Measurements from ENCODE around the gene ACKR4. TPM values are rescaled to one million over a fixed set of nuclear protein-coding genes. Genes with fewer than 3 reads are reported as not detected.
A peak's percentile ranks its signal among the peaks of the same experiment; 100 is the strongest.

The ACKR4 gene
- total RNA-seq, 1 donor, result 0.72 TPM

DNA sequence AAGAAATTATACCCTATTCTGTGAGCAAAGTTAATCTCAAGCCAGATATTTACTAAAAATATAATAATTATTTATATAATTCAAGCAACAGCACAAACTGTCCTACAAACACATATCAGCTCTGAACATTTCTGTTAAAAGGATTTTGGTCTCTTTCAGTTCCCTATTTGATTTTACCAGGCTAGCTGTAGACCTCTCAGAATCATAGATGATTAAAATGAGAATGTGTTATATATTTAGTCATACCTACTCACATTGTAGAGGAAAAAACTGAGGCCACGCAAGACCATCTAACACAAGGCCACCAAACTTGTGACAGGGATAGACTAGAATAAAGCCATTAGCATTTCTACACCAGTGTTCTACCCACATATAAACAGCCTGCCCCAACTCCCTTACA is 28.5 kb downstream of the ACKR4 start:
- Histone ChIP-seq H3K27me3 (ENCODE audit: insufficient read depth, low read length) (no peaks in the 10 kb centered on the region), H3K4me3 (ENCODE audit: insufficient read depth, low read length) (no peak overlapping the region), H3K9me3 (ENCODE audit: low read depth, low read length) (no peaks in the 10 kb centered on the region), H3K4me1 (ENCODE audit: insufficient read depth, low read length) (peaks cover 19% of the 10 kb centered on the region), H4K20me1 (ENCODE audit: insufficient read depth, low read length) (no peaks in the 10 kb centered on the region), H2AFZ (ENCODE audit: low read length) (peak overlapping the region; percentile 15), H3K36me3 (ENCODE audit: insufficient read depth, low read length) (peaks cover 8% of the 10 kb centered on the region), H3K27ac (ENCODE audit: low read depth, low read length) (peak overlapping the region; percentile 7), H3K79me2 (ENCODE audit: insufficient read depth, low read length) (no peaks in the 10 kb centered on the region), H3K4me2 (ENCODE audit: insufficient read depth, low read length) (no peak overlapping the region)
- TF ChIP-seq, protein P1, sequence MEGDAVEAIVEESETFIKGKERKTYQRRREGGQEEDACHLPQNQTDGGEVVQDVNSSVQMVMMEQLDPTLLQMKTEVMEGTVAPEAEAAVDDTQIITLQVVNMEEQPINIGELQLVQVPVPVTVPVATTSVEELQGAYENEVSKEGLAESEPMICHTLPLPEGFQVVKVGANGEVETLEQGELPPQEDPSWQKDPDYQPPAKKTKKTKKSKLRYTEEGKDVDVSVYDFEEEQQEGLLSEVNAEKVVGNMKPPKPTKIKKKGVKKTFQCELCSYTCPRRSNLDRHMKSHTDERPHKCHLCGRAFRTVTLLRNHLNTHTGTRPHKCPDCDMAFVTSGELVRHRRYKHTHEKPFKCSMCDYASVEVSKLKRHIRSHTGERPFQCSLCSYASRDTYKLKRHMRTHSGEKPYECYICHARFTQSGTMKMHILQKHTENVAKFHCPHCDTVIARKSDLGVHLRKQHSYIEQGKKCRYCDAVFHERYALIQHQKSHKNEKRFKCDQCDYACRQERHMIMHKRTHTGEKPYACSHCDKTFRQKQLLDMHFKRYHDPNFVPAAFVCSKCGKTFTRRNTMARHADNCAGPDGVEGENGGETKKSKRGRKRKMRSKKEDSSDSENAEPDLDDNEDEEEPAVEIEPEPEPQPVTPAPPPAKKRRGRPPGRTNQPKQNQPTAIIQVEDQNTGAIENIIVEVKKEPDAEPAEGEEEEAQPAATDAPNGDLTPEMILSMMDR (IDR thresholded peaks at IDR 0.05; ENCODE audit: extremely low read depth, low read depth, low read length), result no peak
- DNase-seq (ENCODE audit: insufficient read length, low spot score, missing footprints), result peak; percentile 43

DNA sequence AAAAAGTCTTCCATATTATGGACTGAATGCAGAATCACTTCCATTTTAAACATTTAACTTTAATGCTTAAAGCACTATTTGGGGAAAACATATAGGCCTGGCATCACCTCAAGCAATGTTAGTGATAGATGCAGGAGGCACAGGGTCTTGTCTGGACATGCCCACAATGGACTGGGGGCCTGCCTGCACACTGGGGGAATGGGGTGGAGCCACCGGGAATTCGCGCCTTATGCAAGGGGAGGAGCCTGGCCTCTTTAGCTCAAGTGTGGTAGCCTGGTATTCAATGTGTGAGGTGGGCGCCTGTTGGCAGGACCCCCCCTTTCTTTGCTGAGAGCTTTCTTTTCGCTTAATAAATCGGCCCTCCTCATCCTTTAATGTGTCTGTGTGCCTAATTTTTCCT is 29.9 kb downstream of the ACKR4 start:
- H3K27me3 ChIP-seq (ENCODE audit: insufficient read depth, low read length), result no peaks in the 10 kb centered on the region
- H3K4me3 ChIP-seq (ENCODE audit: insufficient read depth, low read length), result no peak overlapping the region
- TF ChIP-seq, protein P1 (IDR thresholded peaks at IDR 0.05; ENCODE audit: extremely low read depth, low read depth, low read length), result no peak
- peaks cover 19% of the 10 kb centered on the region for H3K4me1 ChIP-seq (ENCODE audit: insufficient read depth, low read length)
- H3K9me3 ChIP-seq (ENCODE audit: low read depth, low read length), result no peaks in the 10 kb centered on the region
- no peaks in the 10 kb centered on the region for H4K20me1 ChIP-seq (ENCODE audit: insufficient read depth, low read length)
- H3K4me2 ChIP-seq (ENCODE audit: insufficient read depth, low read length), result no peak overlapping the region
- peaks cover 8% of the 10 kb centered on the region for H3K36me3 ChIP-seq (ENCODE audit: insufficient read depth, low read length)
- no peak overlapping the region for H3K27ac ChIP-seq (ENCODE audit: low read depth, low read length)
- no peak for DNase-seq (ENCODE audit: insufficient read length, low spot score, missing footprints)
- H3K79me2 ChIP-seq (ENCODE audit: insufficient read depth, low read length), result no peaks in the 10 kb centered on the region
- no peak overlapping the region for H2AFZ ChIP-seq (ENCODE audit: low read length)

DNA sequence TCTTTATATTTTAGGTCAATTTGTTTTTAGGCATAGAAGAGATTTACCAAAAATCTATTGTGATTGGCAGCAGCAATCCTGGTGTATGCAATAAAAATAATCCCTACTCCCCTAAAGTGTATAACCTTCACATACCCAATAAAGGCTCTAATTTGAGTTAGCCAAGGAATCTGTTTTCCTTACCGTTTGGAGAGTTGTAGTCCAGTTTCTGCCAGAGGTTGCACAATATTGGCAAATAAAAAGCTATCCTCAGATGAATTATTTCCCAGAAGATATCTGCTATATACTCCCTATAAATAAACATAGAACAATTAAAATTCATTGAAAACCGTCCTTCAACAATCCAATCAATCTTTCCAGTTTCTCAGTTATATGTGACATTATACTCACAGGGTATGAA is 31.1 kb downstream of the ACKR4 start:
- H3K4me2 ChIP-seq (ENCODE audit: insufficient read depth, low read length), result no peak overlapping the region
- no peak overlapping the region for H3K27ac ChIP-seq (ENCODE audit: low read depth, low read length)
- H3K79me2 ChIP-seq (ENCODE audit: insufficient read depth, low read length), result no peaks in the 10 kb centered on the region
- TF ChIP-seq, protein P1 (IDR thresholded peaks at IDR 0.05; ENCODE audit: extremely low read depth, low read depth, low read length), result no peak
- no peaks in the 10 kb centered on the region for H3K9me3 ChIP-seq (ENCODE audit: low read depth, low read length)
- H3K4me3 ChIP-seq (ENCODE audit: insufficient read depth, low read length), result no peak overlapping the region
- H3K36me3 ChIP-seq (ENCODE audit: insufficient read depth, low read length), result peaks cover 8% of the 10 kb centered on the region
- H4K20me1 ChIP-seq (ENCODE audit: insufficient read depth, low read length), result no peaks in the 10 kb centered on the region
- H3K27me3 ChIP-seq (ENCODE audit: insufficient read depth, low read length), result no peaks in the 10 kb centered on the region
- peaks cover 19% of the 10 kb centered on the region for H3K4me1 ChIP-seq (ENCODE audit: insufficient read depth, low read length)
- no peak for DNase-seq (ENCODE audit: insufficient read length, low spot score, missing footprints)
- H2AFZ ChIP-seq (ENCODE audit: low read length), result no peak overlapping the region

DNA sequence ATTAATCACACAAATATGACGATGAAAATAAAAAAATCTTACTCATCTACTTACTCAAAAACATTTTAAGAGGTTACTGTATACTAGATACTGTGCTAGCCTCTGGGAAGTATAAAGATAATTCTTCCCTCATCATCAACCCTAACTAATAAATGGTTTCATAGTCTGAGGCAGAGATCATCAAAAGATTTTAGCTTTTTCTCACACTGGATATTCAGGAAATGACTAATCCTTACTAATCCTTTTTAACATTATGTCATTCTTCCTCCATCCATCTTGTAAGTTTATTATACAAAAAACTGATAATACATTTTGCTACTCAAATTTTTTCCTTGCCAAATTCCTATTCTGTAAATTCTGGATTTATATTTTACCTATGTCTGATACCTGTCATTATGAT is 32.9 kb downstream of the ACKR4 start:
- Histone ChIP-seq H3K36me3 (ENCODE audit: insufficient read depth, low read length) (peaks cover 8% of the 10 kb centered on the region), H3K9me3 (ENCODE audit: low read depth, low read length) (no peaks in the 10 kb centered on the region), H3K27me3 (ENCODE audit: insufficient read depth, low read length) (no peaks in the 10 kb centered on the region), H3K79me2 (ENCODE audit: insufficient read depth, low read length) (no peaks in the 10 kb centered on the region), H3K4me1 (ENCODE audit: insufficient read depth, low read length) (peaks cover 19% of the 10 kb centered on the region), H4K20me1 (ENCODE audit: insufficient read depth, low read length) (no peaks in the 10 kb centered on the region), H2AFZ (ENCODE audit: low read length) (peak overlapping the region; percentile 45), H3K4me2 (ENCODE audit: insufficient read depth, low read length) (peak overlapping the region; percentile 14), H3K27ac (ENCODE audit: low read depth, low read length) (peak overlapping the region; percentile 85), H3K4me3 (ENCODE audit: insufficient read depth, low read length) (no peak overlapping the region)
- DNase-seq (ENCODE audit: insufficient read length, low spot score, missing footprints), result peak; percentile 90
- TF ChIP-seq, protein P1 (IDR thresholded peaks at IDR 0.05; ENCODE audit: extremely low read depth, low read depth, low read length), result no peak
